SH-SY5Y (cell line): ENCODE measurements around the gene PDCD2.

ENCODE experiments used
- GATA2 ChIP-seq: IDR thresholded peaks from 2 replicates; pipeline ENCODE4 v1.6.1; 2011; ENCODE audit warnings: mild to moderate bottlenecking, low read depth, low read length
- GATA3 ChIP-seq: IDR thresholded peaks from 2 replicates; pipeline ENCODE4 v1.6.1; 2011; ENCODE audit warnings: low read depth, mild to moderate bottlenecking, low read length, moderate library complexity

The PDCD2 gene, protein sequence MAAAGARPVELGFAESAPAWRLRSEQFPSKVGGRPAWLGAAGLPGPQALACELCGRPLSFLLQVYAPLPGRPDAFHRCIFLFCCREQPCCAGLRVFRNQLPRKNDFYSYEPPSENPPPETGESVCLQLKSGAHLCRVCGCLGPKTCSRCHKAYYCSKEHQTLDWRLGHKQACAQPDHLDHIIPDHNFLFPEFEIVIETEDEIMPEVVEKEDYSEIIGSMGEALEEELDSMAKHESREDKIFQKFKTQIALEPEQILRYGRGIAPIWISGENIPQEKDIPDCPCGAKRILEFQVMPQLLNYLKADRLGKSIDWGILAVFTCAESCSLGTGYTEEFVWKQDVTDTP

DNA sequence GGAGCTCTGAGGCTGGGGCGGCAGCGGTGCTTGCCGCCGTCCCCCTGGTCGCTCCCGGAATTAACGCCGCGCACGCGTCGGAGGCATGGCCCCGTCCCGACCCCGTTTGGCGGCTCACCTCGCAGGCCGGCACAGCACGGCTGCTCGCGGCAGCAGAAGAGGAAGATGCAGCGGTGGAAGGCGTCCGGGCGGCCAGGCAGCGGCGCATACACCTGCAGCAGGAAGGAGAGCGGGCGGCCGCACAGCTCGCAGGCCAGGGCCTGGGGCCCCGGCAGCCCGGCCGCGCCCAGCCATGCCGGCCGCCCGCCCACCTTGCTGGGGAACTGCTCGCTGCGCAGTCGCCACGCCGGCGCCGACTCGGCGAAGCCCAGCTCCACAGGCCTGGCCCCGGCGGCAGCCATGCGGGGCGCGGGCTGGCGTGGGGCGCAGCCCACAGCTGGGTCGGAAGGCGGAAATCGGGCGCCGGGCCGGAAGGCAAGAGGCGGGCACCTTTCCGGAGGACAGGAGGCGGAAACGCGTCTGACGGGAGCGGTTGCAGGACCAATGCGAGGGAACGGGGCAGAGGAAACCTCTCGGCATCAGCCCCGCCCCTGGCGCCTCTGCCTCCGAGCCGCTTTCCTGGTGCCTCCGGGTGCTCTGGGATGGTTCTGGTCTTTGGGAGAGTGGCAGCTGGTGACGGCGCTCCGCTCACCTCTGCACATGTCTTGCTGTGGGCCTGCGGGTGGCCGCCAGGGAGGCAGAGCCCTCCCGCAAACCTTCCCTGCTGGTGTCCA lies at the start of gene PDCD2:
PDCD2 (minus strand) TSS at position 457 of the 773 bp plus-strand sequence; CDS start at position 401, 56 bp downstream.
- TF ChIP-seq GATA2: no peak

DNA sequence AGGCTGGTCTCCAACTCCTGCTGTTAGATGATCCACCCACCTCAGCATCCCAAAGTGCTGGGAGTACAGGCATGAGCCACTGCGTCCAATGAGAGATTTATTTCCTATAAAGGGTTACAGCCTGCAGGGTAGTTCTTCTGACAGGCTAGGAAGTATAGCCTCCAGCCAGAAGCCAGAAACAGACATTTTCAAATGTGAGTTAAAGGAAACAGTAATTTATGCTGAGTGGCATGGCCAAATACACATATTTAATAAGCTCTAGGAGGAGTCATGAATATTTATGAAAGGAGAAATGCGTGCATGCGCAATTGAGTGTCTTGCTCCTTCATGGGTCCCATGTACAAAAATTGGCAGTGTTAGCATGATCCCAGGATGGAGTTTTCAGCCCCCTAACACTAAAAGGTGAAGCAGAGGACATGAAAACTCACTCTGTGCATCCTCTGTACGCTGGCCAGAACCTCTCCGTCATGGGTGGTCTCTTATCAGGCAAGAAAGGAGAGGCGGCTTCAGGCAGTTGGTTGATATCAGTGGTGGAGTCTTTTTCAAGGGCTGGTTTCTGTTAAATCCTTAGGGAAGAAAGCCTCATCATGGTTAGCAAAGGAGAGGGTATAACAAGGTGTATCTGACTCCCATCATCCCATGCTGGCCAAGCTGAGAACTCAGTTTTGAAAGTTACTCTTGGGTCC lies 21.3 kb upstream of the PDCD2 start:
- TF ChIP-seq GATA2: no peak
- no peak for TF ChIP-seq GATA3

DNA sequence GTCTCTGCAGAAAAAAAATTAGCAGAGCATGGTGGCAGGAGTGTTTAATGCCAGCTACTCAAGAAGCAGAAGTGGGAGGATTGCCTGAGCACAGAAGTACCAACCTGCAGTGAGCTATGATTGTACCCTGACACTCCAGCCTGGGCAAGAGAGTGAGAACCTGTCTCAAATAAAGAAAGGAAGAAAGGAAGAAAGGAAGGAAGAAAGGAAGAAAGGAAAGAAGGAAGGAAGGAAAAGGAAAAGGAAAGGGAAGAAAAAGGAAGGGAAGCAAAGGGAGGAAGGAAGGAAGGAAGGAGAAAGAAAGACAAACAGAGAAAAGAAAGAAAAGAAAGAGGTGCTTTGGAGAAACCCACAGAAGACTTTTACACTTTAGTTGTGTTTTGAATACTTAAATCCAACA lies 12.8 kb upstream of the PDCD2 start:
- no peak for TF ChIP-seq GATA3
- no peak for TF ChIP-seq GATA2

DNA sequence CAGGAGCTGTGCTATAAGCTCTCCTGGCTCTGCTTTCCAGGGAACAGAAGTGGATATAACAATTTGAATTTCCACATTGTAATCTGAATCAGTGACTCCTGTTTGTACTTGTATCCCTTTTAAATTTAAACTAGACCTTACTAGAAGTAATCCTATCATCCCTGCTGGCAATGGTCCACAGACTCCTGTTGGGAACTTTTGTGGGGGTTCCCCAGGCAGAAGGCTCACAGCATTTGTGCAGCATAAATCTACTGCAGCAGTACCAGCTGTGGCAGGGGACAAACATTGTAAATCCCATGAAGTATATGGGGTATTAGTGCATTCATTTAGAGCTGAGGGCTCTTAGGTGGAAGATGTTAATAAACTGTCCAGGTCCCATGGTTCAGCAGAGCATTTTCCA lies 12.0 kb upstream of the PDCD2 start:
- no peak for TF ChIP-seq GATA3
- no peak for TF ChIP-seq GATA2

DNA sequence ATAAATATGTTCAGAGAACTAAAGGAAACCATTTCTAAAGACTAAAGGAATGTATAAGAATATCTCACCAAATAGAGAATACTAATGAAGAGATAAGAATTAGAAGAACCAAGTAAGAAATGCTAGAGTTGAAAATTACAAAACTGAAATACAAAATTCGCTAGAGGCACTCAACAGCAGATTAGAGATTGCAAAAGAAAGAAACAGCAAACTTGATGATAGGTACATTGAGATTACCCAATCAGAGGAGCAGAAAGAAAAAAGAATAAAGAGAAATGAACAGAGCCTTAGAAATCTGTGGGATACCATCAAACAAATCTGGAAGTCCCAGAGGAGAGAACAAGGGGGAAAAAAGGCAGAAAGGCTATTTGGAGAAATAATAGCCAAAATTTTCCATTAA lies 6.3 kb upstream of the PDCD2 start:
- TF ChIP-seq GATA2 (no peak), GATA3 (no peak)

DNA sequence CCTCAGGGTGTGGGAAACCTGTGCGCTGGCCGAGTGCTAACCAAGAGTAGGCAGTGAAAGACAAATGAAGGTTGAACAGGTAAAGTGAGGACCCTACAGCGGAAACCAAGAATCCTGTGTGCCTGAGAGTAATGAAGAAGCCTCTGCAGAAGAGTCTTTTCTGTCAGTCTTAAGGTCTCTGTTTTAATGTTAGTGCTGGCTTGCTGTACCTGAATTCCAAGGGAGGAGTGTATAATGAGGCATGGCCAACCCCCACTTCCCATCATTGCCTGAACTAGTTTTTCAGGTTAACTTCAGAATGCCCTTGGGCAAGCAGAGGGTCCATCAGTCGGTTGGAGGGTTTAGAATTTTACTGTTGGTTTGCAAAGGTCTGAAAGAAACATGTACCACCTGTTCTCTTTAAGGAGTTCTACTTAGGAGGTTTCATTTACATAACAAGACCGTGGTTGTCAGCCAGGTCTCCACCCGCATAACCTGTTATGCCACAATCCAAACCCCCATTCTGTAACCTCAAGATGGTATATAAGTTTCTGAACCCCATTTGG lies 589 bp upstream of the PDCD2 start:
- TF ChIP-seq GATA2 (no peak), GATA3 (no peak)

DNA sequence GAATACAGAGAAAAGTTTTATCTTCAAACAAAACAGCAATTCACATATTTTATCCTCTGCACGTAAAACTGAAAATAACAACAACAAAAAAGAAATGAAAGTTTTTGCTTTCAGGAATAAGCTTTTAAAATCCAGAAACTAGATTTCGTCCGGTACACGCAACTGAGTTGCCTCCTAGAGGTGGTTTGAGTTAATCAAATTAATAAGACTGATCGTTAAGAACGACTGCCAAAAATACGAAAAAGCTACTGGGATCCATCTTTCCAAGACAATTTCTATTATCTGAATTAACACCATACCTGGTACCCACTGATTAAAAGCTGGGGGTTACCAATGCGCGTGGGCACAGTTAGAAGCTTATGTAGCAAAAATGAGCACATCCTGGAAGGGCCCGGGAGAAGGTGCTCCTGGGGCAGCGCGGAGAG lies 669 bp downstream of the PDCD2 start:
- TF ChIP-seq GATA3: no peak
- no peak for TF ChIP-seq GATA2

DNA sequence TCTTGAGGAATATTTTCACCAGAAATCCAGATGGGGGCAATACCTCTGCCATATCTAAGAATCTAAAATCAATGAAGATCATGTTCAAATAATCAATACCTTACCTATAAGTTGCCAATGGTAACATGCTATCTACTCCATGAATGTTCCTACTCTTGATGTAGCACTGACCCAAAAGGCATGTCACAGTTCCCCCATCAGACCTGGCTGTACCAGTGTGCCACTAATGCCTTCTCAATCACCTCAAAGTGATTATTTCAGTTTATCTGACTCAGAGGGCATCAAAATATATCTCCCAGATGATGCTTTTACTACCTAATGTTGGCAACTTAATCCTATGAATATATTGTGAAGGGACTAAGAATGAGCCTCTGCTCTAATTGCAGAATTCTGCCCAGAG lies 5.5 kb downstream of the PDCD2 start:
- TF ChIP-seq GATA3 (no peak), GATA2 (no peak)

DNA sequence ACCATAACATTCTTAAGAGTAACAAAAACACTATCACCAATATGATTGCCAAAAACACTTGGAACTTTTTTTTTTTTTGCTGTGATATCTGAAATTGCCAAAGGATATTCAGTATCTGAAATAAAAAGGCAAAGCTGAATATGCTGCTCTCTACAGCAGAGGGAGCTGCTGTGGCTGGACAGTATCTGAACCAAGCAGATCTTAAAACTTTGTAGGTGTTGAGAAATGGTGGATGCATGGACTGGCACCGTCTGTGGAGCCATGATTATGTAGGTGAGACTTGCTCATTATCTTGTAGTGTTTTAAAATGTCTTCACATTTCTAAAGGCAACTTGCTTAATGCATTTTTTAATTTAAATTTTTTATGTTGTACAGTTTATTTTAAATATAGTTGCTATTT lies 9.2 kb downstream of the PDCD2 start:
- no peak for TF ChIP-seq GATA2
- TF ChIP-seq GATA3: no peak

DNA sequence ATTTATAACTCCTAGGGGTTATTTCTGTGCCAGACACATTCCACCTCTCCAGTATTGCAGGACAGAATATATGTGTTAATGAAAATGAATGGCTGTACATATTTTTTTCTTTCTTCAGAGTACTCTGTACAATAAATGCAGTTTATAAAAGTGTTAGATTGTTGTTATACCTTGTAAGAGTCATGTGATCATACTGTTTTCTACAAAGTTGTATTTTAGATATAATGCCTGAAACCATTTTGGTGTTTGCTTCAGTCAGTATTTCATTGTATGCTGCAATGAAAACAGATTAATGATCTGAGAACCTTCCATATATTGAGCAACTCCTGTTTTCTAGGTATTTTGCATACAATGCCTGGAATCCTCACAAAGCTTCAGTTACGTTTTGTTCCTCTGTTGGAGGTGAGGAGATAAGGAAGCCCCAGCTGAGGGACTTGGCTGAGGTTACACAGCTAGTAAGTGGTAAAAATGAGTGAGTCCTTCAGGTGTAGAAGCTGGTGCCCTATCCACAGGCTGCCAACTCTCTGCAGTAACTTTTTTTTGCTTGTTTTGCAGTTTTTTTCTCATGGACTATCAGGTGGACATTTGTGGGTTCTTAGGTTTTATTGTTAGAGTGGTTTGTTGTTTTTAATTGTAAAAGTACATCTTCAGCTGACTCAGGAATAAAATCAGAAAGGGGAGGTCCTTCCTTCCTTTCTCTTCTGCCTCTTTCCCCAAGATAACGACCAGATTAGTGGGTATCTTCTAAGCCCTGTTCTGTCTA lies 11.6 kb downstream of the PDCD2 start:
- no peak for TF ChIP-seq GATA3
- TF ChIP-seq GATA2: no peak

DNA sequence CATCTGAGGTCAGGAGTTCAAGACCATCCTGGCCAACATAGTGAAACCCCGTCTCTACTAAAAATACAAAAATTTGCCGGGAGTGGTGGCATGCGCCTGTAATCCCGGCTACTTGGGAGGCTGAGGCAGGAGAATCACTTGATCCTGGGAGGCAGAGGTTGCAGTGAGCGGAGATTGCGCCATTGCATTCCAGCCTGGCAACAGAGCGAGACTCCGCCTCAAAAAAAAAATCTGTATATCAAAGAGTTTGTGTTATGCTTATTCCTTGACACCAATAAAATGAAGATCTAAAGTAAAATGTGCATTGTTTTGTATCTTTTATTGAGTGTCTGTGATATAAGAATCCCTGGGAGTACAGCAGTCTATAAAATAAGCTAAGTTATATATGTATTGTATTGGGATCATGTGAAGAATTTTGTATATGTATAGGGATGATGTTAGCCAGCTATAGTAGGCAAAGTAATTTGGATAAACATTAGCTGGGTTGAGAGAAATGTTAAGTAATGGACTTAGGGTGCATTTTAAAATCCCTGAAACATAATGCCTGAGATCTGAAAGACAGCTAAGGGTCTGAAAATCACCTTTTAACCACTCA lies 19.4 kb downstream of the PDCD2 start:
- TF ChIP-seq GATA2 (no peak), GATA3 (no peak)

DNA sequence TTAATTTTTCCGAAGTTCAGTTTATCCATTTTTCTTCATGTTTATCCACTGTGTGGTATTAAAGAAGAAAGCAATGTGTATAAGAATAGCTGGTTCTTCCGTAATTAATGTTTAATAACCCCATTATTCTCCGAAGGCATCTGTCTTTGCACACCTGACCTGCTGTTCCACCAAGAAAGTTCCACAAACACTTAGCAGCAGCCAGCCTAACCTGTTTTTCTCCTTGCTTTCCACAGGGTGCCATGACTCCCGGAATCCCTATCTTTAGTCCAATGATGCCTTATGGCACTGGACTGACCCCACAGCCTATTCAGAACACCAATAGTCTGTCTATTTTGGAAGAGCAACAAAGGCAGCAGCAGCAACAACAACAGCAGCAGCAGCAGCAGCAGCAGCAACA lies 22.9 kb downstream of the PDCD2 start:
- TF ChIP-seq GATA3 (no peak), GATA2 (no peak)

DNA sequence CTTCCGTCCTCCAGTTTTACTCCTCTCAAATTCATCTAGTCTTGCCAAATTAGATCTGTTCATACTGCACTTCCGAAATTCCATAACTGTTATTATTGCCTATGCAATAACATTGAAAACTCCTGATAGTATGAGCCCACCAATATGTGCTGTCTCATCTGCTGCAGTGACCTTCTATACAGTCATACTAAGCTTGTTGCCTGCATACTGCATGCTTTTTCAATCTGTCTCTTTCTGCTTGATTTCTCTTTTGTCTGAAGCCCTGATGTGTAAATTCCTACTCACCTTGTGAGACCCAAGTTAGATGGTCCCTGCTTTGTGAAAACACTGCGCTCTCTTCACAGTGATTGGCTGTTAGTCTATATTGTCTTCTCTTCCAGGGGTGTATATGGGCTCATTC lies 29.1 kb downstream of the PDCD2 start:
- TF ChIP-seq GATA3 (no peak), GATA2 (no peak)

DNA sequence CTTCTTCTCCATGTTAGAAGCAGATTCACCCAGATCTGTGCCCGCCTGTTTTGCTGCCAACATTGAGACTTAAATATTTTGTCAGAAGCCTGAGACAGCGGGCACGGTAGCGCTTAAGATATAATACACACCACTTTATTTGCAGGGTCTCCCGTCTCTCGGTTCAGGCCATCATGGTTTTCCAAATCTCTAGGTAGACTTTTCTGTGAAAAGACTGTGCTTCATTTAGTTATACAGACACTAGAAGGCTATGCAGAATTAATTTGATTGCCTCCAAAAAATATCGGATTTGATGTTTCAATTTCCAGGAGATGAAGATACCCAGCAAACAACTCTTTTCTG lies 29.7 kb downstream of the PDCD2 start:
- TF ChIP-seq GATA2: no peak
- TF ChIP-seq GATA3: no peak
